Tibial artery (tissue), 4 donors: Measurements from ENCODE around the gene FMO4.

Source experiments
- DNase-seq, 2 donors: peaks; one replicate each; pipeline ENCODE4 v3.0.0-alpha.2; 2019
- H3K27ac ChIP-seq, 2 donors: fragments of 200-600 bp; sonication (generic) in 1 of 2; 1 replicate in 1 of 2; 2 replicates in 1 of 2; pipeline ENCODE4 v1.5.1; 2018 to 2019; ENCODE audit warnings: mild to moderate bottlenecking in 1 of 2
- H3K27me3 ChIP-seq, 2 donors: fragments of 200-600 bp; sonication (generic) in 1 of 2; one replicate each; pipeline versions ENCODE4 v1.5.1 to v1.6.0; 2016 to 2019
- H3K36me3 ChIP-seq, 3 donors: fragments of 200-600 bp; sonication (generic) in 2 of 3; one replicate each; pipeline ENCODE4 v1.5.1; 2016 to 2019; ENCODE audit warnings: mild to moderate bottlenecking in 2 of 3
- H3K4me1 ChIP-seq, 4 donors: fragments of 200-600 bp; sonication (generic) in 2 of 4; 1 replicate in 3 of 4; 2 replicates in 1 of 4; pipeline ENCODE4 v1.5.1; 2016 to 2019
- H3K4me3 ChIP-seq, 2 donors: fragments of 200-600 bp; sonication (generic) in 1 of 2; 1 replicate in 1 of 2; 2 replicates in 1 of 2; pipeline ENCODE4 v1.5.1; 2018 to 2019; ENCODE audit warnings: mild to moderate bottlenecking in 2 of 2
- H3K9me3 ChIP-seq, 3 donors: fragments of 200-600 bp; sonication (generic) in 1 of 3; one replicate each; pipeline ENCODE4 v1.5.1; 2016 to 2019
- intact Hi-C: fragments of 100-400 bp; cut with DNase I; formaldehyde crosslinking; loops from one replicate; pipeline ENCODE4 v1.15.0; 2023; ENCODE audit warnings: low total_unique reads
- TF ChIP-seq, protein P1 (sequence below), 2 experiments: fragments of 200-600 bp in 1 of 2; fragments of 450-650 bp in 1 of 2; IDR thresholded peaks; one replicate each; pipeline ENCODE4 v1.5.1; 2017 to 2019; ENCODE audit warnings: antibody characterized with exemption in 2 of 2, mild to moderate bottlenecking in 1 of 2, moderate library complexity in 1 of 2

Gene FMO4, protein sequence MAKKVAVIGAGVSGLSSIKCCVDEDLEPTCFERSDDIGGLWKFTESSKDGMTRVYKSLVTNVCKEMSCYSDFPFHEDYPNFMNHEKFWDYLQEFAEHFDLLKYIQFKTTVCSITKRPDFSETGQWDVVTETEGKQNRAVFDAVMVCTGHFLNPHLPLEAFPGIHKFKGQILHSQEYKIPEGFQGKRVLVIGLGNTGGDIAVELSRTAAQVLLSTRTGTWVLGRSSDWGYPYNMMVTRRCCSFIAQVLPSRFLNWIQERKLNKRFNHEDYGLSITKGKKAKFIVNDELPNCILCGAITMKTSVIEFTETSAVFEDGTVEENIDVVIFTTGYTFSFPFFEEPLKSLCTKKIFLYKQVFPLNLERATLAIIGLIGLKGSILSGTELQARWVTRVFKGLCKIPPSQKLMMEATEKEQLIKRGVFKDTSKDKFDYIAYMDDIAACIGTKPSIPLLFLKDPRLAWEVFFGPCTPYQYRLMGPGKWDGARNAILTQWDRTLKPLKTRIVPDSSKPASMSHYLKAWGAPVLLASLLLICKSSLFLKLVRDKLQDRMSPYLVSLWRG

DNA sequence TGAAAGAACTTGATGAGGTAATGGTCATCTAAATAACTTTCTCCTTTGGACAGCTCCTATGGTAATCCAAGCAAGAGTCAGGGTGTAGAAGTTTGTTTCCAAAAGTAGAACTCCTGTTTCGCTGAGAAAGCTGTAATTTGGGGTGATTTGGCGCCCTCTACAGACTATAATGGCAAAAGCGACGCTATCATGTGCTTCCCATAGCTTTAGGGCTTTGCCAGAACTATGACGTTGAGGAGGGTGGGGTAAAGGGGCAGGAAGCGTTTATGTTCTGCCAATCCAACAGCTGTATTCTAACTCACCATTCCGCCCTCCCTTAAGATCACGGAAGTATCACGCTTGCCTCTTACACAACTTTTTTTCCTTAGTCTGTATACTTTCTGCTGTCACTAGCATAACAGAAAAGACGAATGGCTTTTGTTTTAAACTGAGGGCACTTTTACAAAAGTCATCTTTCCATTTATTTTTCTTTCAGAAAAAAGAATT is at the start of gene FMO4:
Gene FMO4, plus strand, starts transcription at position 349 of the 486 bp plus-strand sequence. CDS start 5,643 bp downstream, outside the sequence.
- H3K27me3 ChIP-seq = no peaks in the 10 kb centered on the region
- DNase-seq = peak; percentile 92 to 96
- peak within 1 kb of the TSS; percentile 69 to 71 for H3K27ac ChIP-seq
- H3K4me1 ChIP-seq = peaks cover 0 to 22% (median 9%) of the 10 kb centered on the region in 4 donors
- intact Hi-C loops = loop anchor here (2.0 to 10.0 kb wide), 2 partner anchors 43 to 91 kb away; no protein-coding TSS in a partner anchor
- H3K9me3 ChIP-seq = peaks cover 0 to 2% (median 0%) of the 10 kb centered on the region in 3 donors
- TF ChIP-seq, protein P1, sequence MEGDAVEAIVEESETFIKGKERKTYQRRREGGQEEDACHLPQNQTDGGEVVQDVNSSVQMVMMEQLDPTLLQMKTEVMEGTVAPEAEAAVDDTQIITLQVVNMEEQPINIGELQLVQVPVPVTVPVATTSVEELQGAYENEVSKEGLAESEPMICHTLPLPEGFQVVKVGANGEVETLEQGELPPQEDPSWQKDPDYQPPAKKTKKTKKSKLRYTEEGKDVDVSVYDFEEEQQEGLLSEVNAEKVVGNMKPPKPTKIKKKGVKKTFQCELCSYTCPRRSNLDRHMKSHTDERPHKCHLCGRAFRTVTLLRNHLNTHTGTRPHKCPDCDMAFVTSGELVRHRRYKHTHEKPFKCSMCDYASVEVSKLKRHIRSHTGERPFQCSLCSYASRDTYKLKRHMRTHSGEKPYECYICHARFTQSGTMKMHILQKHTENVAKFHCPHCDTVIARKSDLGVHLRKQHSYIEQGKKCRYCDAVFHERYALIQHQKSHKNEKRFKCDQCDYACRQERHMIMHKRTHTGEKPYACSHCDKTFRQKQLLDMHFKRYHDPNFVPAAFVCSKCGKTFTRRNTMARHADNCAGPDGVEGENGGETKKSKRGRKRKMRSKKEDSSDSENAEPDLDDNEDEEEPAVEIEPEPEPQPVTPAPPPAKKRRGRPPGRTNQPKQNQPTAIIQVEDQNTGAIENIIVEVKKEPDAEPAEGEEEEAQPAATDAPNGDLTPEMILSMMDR (IDR thresholded peaks at IDR 0.05) = peak; percentile 76 to 79
- H3K36me3 ChIP-seq = peaks cover 5 to 18% (median 6%) of the 10 kb centered on the region in 3 donors
- peak within 1 kb of the TSS; percentile 39 to 51 for H3K4me3 ChIP-seq

DNA sequence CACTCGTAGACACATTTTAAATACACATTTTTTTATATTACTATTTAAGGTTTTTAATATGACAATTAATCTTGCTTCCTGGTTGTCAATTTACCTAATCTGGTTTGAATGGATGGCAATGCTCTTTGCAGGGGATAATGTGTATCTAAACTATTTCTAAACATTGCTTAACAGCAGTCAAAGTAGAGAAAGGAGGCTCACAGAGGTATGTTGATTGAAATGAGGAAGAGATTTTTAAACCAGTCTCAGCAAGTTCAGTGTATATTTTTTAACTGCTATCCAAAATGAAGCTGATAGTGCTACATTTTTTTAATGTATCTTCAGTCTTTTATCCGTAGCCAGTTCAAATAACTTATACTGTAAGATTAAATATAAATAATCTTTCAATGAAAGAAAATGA is 48.3 kb upstream of the FMO4 start:
- no peak for DNase-seq
- intact Hi-C loops = no loop called here
- no peaks in the 10 kb centered on the region for H3K4me1 ChIP-seq
- H3K36me3 ChIP-seq = no peaks in the 10 kb centered on the region
- H3K9me3 ChIP-seq = no peaks in the 10 kb centered on the region
- H3K27ac ChIP-seq = no peak overlapping the region
- TF ChIP-seq, protein P1 (IDR thresholded peaks at IDR 0.05) = no peak
- H3K27me3 ChIP-seq = no peaks in the 10 kb centered on the region
- H3K4me3 ChIP-seq = no peak overlapping the region

DNA sequence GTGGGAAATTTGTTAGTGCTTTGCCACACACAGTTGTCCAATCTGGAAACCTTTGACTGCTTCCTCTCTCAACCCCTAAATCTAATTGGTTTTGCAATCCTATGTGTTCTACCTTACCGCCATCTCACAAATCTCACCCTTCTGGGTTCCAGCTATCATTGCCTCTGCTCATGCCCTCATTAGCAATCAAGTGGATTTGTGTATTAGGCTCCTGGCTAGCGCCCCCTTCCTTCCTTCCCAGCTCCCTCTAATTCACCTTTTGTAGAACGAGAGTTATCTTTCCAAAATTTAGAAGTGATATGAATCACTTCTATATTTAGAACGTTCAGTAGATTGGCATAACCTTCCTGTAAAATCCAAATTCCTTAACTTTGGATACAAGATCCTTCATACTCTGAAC is 47.1 kb upstream of the FMO4 start:
- intact Hi-C loops = no loop called here
- DNase-seq = no peak

DNA sequence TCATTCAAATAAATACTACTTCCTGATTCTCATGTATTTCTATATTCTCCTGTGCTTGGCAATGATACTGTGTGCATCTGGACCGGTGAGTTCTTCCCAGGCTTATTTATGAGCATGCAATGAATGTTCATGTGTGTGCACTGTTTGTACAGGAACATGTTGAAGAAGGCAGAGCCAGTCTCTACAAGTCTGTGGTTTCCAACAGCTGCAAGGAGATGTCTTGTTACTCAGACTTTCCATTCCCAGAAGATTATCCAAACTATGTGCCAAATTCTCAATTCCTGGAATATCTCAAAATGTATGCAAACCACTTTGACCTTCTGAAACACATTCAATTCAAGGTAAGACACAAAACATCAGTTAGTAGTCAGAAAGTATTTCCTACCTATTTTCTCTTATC is 46.6 kb upstream of the FMO4 start:
- Histone ChIP-seq H3K4me3 (no peak overlapping the region), H3K4me1 (no peaks in the 10 kb centered on the region), H3K36me3 (no peaks in the 10 kb centered on the region), H3K27me3 (no peaks in the 10 kb centered on the region), H3K27ac (no peak overlapping the region), H3K9me3 (no peaks in the 10 kb centered on the region)
- TF ChIP-seq, protein P1 (IDR thresholded peaks at IDR 0.05) = no peak
- intact Hi-C loops = no loop called here
- DNase-seq = no peak

More for the DNA sequence above, 47.1 kb upstream of the FMO4 start:
- H3K4me3 ChIP-seq = no peak overlapping the region
- H3K27me3 ChIP-seq = no peaks in the 10 kb centered on the region
- TF ChIP-seq, protein P1 (IDR thresholded peaks at IDR 0.05) = no peak
- no peak overlapping the region for H3K27ac ChIP-seq
- H3K9me3 ChIP-seq = no peaks in the 10 kb centered on the region
- H3K36me3 ChIP-seq = no peaks in the 10 kb centered on the region
- no peaks in the 10 kb centered on the region for H3K4me1 ChIP-seq

DNA sequence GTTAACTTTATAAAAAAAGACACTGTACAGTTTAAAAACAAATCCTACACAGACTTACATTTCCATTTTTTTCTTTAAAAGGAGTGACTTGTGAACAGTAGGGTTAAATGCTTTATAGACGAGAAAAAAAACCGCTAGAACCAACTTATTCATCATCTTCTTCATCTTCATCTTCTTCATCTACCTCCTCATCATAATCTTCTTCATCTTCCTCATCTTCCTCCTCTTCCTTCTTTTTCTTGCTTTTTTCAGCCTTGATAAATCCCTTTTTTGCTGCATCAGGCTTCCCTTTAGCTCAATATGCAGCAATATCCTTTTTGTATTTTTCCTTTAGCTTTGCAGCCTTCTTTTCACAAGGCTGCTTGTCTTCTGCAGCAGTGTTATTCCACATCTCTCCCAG is 43.2 kb upstream of the FMO4 start:
- no peaks in the 10 kb centered on the region for H3K36me3 ChIP-seq
- intact Hi-C loops = no loop called here
- no peak overlapping the region for H3K27ac ChIP-seq
- H3K4me1 ChIP-seq = no peaks in the 10 kb centered on the region
- H3K4me3 ChIP-seq = no peak overlapping the region
- no peaks in the 10 kb centered on the region for H3K9me3 ChIP-seq
- H3K27me3 ChIP-seq = no peaks in the 10 kb centered on the region
- TF ChIP-seq, protein P1 (IDR thresholded peaks at IDR 0.05) = no peak
- DNase-seq = no peak
